ENCODE results near the gene FAM216A. TPM values are rescaled to one million over a fixed set of nuclear protein-coding genes. Genes with fewer than 3 reads are reported as not detected.

Gene FAM216A
- total RNA-seq, 1 donor from 2014 or later: 54.4 TPM

DNA sequence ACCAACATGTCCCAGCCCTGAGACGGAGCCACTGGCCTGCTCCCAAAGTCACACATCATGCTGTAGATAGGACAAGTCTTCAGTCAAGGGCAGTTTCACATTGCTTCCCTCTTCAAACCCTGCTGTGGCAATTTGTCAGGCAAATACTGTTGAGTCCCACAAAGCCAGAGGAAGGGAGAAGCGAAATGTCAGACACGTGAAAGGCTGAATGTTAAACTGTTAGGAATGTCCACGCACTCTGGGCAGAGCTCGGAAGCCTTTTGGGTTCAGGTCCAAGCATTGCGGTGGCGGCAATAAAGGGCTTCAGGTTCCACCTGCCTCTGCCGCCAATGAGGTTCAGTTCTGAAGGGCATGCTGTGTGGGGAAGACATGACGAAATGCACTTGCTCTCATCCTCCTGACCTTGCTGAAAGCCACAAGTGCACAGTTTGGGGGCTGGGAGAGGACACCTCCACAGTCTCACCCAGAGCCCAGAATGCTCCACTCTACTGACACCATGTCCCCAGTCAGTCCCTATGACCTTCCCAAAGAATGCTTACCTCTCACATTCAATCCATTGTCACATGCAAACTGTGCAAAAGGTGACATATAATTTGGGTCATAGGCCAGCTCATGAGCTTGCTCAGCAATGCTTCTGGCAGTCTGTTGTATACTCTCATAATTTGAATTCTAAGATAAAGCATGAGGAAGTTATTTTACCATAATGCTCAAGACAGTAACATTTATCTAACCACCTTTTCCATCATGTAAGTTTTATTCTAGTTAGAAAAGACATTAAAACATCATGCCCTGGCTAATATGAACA is 69.2 kb downstream of the FAM216A start:
- intact Hi-C loops (cut with micrococcal nuclease): no loop called here
- Mint-ChIP-seq H3K27me3 (no peaks in the 10 kb centered on the region), H3K4me1 (peaks cover 28% of the 10 kb centered on the region), H3K36me3 (ENCODE audit: low read depth) (peaks cover 53% of the 10 kb centered on the region), H3K27ac (no peak overlapping the region), H3K4me3 (no peak overlapping the region), H3K9me3 (no peaks in the 10 kb centered on the region)
- DNase-seq: no peak

GRCh38 chr12:110538869-110539622 is 70.4 kb downstream of the FAM216A start:
- Mint-ChIP-seq H3K4me1 (peaks cover 34% of the 10 kb centered on the region), H3K9me3 (no peaks in the 10 kb centered on the region), H3K4me3 (no peak overlapping the region), H3K27ac (peak overlapping the region; percentile 5), H3K36me3 (ENCODE audit: low read depth) (peaks cover 56% of the 10 kb centered on the region), H3K27me3 (no peaks in the 10 kb centered on the region)
- no peak for DNase-seq
- intact Hi-C loops (cut with micrococcal nuclease): no loop called here

Other genes with a start within 250 kb of the FAM216A start
- 219 and 222 TPM in 2 replicates for gene ATP2A2, start 187.6 kb upstream of the FAM216A start, total RNA-seq
- gene ANAPC7, start 65.1 kb upstream of the FAM216A start, total RNA-seq: 71.4 and 77.4 TPM in 2 replicates
- 285 and 300 TPM in 2 replicates for gene ARPC3, start 18.5 kb upstream of the FAM216A start, total RNA-seq
- gene GPN3, start 588 bp upstream of the FAM216A start, total RNA-seq: 60.0 and 62.8 TPM in 2 replicates
- 101 and 106 TPM in 2 replicates for gene VPS29, start 33.3 kb downstream of the FAM216A start, total RNA-seq
- 0.37 and 0.95 TPM in 2 replicates for gene RAD9B, start 33.5 kb downstream of the FAM216A start, total RNA-seq
- gene PPTC7, start 114.5 kb downstream of the FAM216A start, total RNA-seq: 57.9 and 58.4 TPM in 2 replicates
- gene TCTN1, start 145.3 kb downstream of the FAM216A start, total RNA-seq: 11.7 and 15.4 TPM in 2 replicates
- 17.9 and 18.0 TPM in 2 replicates for gene HVCN1, start 220.3 kb downstream of the FAM216A start, total RNA-seq

All from activated CD4-positive, alpha-beta T cell treated with anti-CD3 and anti-CD28 coated beads, Interleukin-2, amount 10 ng/mL, durations not matched to agents 24 days and 14 days (primary cell).